Peyer's patch (tissue), 4 donors: ENCODE results near the gene VGLL4. TPM values are rescaled to one million over a fixed set of nuclear protein-coding genes. Genes with fewer than 3 reads are reported as not detected.
A peak's percentile ranks its signal among the peaks of the same experiment; 100 is the strongest.
"Not testable (repeated sequence)": the region's sequence is repeated elsewhere in the genome, so short reads cannot be mapped to it uniquely, and the experiment has no call there.

Experiments
- DNase-seq, 3 donors: peaks; one replicate each; pipeline ENCODE4 v3.0.0-alpha.2; 2017 to 2019
- H3K27ac ChIP-seq, 4 donors: fragments of 200-600 bp; sonication (generic); one replicate each; pipeline ENCODE4 v1.5.1; 2016 to 2019
- H3K27me3 ChIP-seq, 2 donors: fragments of 200-600 bp; sonication (generic); one replicate each; pipeline ENCODE4 v1.5.1; 2019
- H3K36me3 ChIP-seq, 3 donors: fragments of 200-600 bp; sonication (generic); one replicate each; pipeline ENCODE4 v1.5.1; 2016 to 2019
- H3K4me1 ChIP-seq, 4 donors: fragments of 200-600 bp; sonication (generic); one replicate each; pipeline ENCODE4 v1.5.1; 2016 to 2019
- H3K4me3 ChIP-seq, 4 donors: fragments of 200-600 bp; sonication (generic); 1 replicate in 3 of 4; 2 replicates in 1 of 4; pipeline ENCODE4 v1.5.1; 2016 to 2019; ENCODE audit warnings: mild to moderate bottlenecking in 1 of 4
- H3K9me3 ChIP-seq, 4 donors: fragments of 200-600 bp; sonication (generic); one replicate each; pipeline ENCODE4 v1.5.1; 2016 to 2019; ENCODE audit warnings: mild to moderate bottlenecking in 1 of 4
- CTCF ChIP-seq, 6 experiments: fragments of 450-650 bp in 4 of 6; fragments of 200-600 bp in 2 of 6; sonication (generic) in 1 of 6; IDR thresholded peaks; one replicate each; pipeline ENCODE4 v1.5.1; 2017 to 2019; ENCODE audit warnings: antibody characterized with exemption in 6 of 6, mild to moderate bottlenecking in 3 of 6, moderate library complexity in 1 of 6
- POLR2A ChIP-seq, 2 donors: fragments of 450-650 bp; IDR thresholded peaks; one replicate each; pipeline ENCODE4 v1.5.1; 2017; ENCODE audit warnings: antibody characterized with exemption in 2 of 2, mild to moderate bottlenecking in 2 of 2, moderate library complexity in 2 of 2
- total RNA-seq, 4 donors: library from RNA; depleted of rRNA; stranded (reverse); fragments of >200 nt; gene quantifications; one replicate each; pipeline ENCODE4 v1.1.0, GENCODE V29; 2016

Gene VGLL4
- 10 to 100 TPM; 41.7 to 66.7 (median 59.4) TPM for total RNA-seq

- H3K36me3 ChIP-seq: no peaks in the 10 kb centered on the region
Measured at GRCh38 chr3:11643605-11644087, at the start of gene VGLL4. TSS of gene VGLL4 (minus strand) at chr3:11643915. CDS start at chr3:11643518, 397 bp downstream.

GRCh38 chr3:11692532-11692813 is 48.8 kb upstream of the VGLL4 start:
- no peaks in the 10 kb centered on the region for H3K4me1 ChIP-seq
- no peaks in the 10 kb centered on the region for H3K9me3 ChIP-seq
- TF ChIP-seq POLR2A (IDR thresholded peaks at IDR 0.05): no peak
- TF ChIP-seq CTCF (IDR thresholded peaks at IDR 0.05): no peak
- no peaks in the 10 kb centered on the region for H3K36me3 ChIP-seq
- no peak overlapping the region for H3K27ac ChIP-seq
- no peak for DNase-seq
- no peaks in the 10 kb centered on the region for H3K27me3 ChIP-seq
- no peak overlapping the region for H3K4me3 ChIP-seq

More at GRCh38 chr3:11643605-11644087, at the start of gene VGLL4:
- Histone ChIP-seq H3K27me3 (no peaks in the 10 kb centered on the region), H3K4me3 (peak within 1 kb of the TSS; percentile 54 to 81 (median 62)), H3K27ac (peak within 1 kb of the TSS; percentile 76 to 94 (median 84)), H3K9me3 (no peaks in the 10 kb centered on the region), H3K4me1 (peaks cover 0 to 27% (median 0%) of the 10 kb centered on the region in 4 donors)
- peak; percentile 83 to 91 (median 83) for DNase-seq
- TF ChIP-seq POLR2A (IDR thresholded peaks at IDR 0.05) (peak; percentile 29 to 31), CTCF (IDR thresholded peaks at IDR 0.05) (peak in 1 of 6 experiments; percentile 24)

GRCh38 chr3:11691767-11692531 is 48.2 kb upstream of the VGLL4 start:
- Histone ChIP-seq H3K9me3 (no peaks in the 10 kb centered on the region), H3K4me3 (no peak overlapping the region), H3K4me1 (no peaks in the 10 kb centered on the region), H3K36me3 (no peaks in the 10 kb centered on the region), H3K27me3 (no peaks in the 10 kb centered on the region), H3K27ac (no peak overlapping the region)
- DNase-seq: no peak
- no peak for TF ChIP-seq CTCF (IDR thresholded peaks at IDR 0.05)
- TF ChIP-seq POLR2A (IDR thresholded peaks at IDR 0.05): no peak

- H3K4me3 ChIP-seq: no peak overlapping the region
- no peak overlapping the region for H3K27ac ChIP-seq
- H3K9me3 ChIP-seq: no peaks in the 10 kb centered on the region
- no peak for DNase-seq
- no peaks in the 10 kb centered on the region for H3K27me3 ChIP-seq
- TF ChIP-seq POLR2A (IDR thresholded peaks at IDR 0.05) (no peak), CTCF (IDR thresholded peaks at IDR 0.05) (no peak)
- H3K36me3 ChIP-seq: no peaks in the 10 kb centered on the region
- no peaks in the 10 kb centered on the region for H3K4me1 ChIP-seq
Measured at GRCh38 chr3:11690863-11691766, 47.4 kb upstream of the VGLL4 start.

- H3K9me3 ChIP-seq: no peaks in the 10 kb centered on the region
- H3K4me1 ChIP-seq: no peaks in the 10 kb centered on the region
- no peaks in the 10 kb centered on the region for H3K36me3 ChIP-seq
- H3K27me3 ChIP-seq: no peaks in the 10 kb centered on the region
- H3K27ac ChIP-seq: no peak overlapping the region
- H3K4me3 ChIP-seq: no peak overlapping the region
- no peak for TF ChIP-seq POLR2A (IDR thresholded peaks at IDR 0.05)
- TF ChIP-seq CTCF (IDR thresholded peaks at IDR 0.05): no peak
- no peak for DNase-seq
Measured at GRCh38 chr3:11689749-11690148, 46.0 kb upstream of the VGLL4 start.

- H3K36me3 ChIP-seq, H3K9me3 ChIP-seq, H3K4me1 ChIP-seq, H3K27ac ChIP-seq, DNase-seq, H3K4me3 ChIP-seq, H3K27me3 ChIP-seq: not testable (repeated sequence)
Measured at GRCh38 chr3:11684980-11685379, 41.3 kb upstream of the VGLL4 start.
